Measurements from ENCODE around the gene NPAS3. TPM values are rescaled to one million over a fixed set of nuclear protein-coding genes. Genes with fewer than 3 reads are reported as not detected.

The NPAS3 gene
- total RNA-seq, 1 experiment from 2014 or later, result not detected

DNA sequence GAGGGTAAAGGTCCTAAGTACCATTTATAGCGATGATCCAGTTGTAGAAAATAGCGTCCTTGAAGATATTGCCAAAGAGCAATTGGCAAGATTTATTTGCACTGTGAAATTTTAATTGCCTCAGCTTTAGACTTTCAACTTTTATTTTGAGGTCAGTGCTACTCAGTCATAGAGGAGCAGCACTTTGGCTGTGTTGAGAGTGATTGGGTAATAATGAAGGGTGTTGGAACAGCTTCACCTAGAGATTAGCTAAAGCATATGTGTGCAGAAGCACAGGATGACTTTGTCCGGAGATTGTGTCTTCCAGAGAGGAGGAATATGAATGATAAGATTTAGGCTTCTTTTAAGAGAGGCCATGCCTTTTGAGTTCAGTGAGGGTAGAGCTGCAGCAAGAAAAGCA is 164.8 kb downstream of the NPAS3 start:
- DNase-seq (ENCODE audit: low read depth, low spot score) (no peak), ATAC-seq (no peak)
- Histone ChIP-seq H3K9me2 (ENCODE audit: insufficient read depth) (no peaks in the 10 kb centered on the region), H3K4me3 (replicated peaks in 1 of 2; ENCODE audit: low read depth in 1 of 2, low read length in 2 of 2) (no peak overlapping the region), H3K4me2 (ENCODE audit: low read length) (no peak overlapping the region), H3K27ac (ENCODE audit: low read depth, low read length) (no peak overlapping the region), H3K9ac (ENCODE audit: low read length) (no peak overlapping the region), H3K27me3 (ENCODE audit: insufficient read depth, low read length) (no peaks in the 10 kb centered on the region), H4K20me1 (ENCODE audit: insufficient read depth) (no peaks in the 10 kb centered on the region), H3K79me2 (ENCODE audit: insufficient read depth, low read length) (no peaks in the 10 kb centered on the region), H3K9me3 (ENCODE audit: control insufficient read depth in 1 of 2, insufficient read depth in 1 of 2, low read depth in 1 of 2, low read length in 2 of 2) (no peaks in the 10 kb centered on the region; a peak in 2 of 4 replicates), H2AFZ (ENCODE audit: low read depth, low read length, poor library complexity, severe bottlenecking) (no peak overlapping the region), H3K36me3 (ENCODE audit: control insufficient read depth in 1 of 2, insufficient read depth in 2 of 2, low read length in 2 of 2) (no peaks in the 10 kb centered on the region), H3K4me1 (ENCODE audit: control insufficient read depth in 1 of 2, insufficient read depth in 2 of 2, low read length in 2 of 2) (no peaks in the 10 kb centered on the region)
- intact Hi-C loops (cut with micrococcal nuclease), result no loop called here
- BruUV-seq (replicated peaks), result no TSS peak
- ChIA-PET RAD21 (ENCODE audit: low non-redundant PET in 1 of 2, low total read pairs in 2 of 2, uncharacterized antibody in 2 of 2, unreplicated experiment in 2 of 2) (no interaction called here), CTCF (no interaction called here), POLR2A (no interaction called here)
- TF ChIP-seq EZH2phosphoT487 (IDR thresholded peaks at IDR 0.05; ENCODE audit: borderline replicate concordance) (no peak), YY1 (IDR thresholded peaks at IDR 0.05; ENCODE audit: extremely low read depth, insufficient replicate concordance, low read depth, low read length) (no peak), EZH2 (IDR thresholded peaks at IDR 0.05) (no peak), FOSL1 (IDR thresholded peaks at IDR 0.05; ENCODE audit: low read depth) (no peak)

DNA sequence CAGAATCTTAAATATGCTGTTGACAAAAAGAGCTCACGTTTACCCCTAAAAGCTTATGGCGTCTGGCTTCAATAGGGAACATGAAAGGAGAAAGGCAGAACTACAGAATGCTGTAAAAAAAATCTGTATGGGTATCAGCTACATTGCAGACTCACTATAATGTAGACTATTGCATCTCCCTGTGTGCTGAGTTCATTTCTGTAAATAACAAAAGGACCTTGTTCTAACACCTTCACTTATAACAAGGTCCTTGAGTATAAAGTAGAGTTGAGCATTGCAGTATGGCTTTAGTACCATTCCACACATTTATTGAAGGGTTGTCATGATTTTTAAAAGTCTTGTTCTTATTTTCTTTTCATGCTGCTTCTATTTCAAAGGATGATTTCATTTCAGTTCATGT is 165.3 kb downstream of the NPAS3 start:
- ATAC-seq (no peak), DNase-seq (ENCODE audit: low read depth, low spot score) (no peak)
- Histone ChIP-seq H3K9me3 (ENCODE audit: control insufficient read depth in 1 of 2, insufficient read depth in 1 of 2, low read depth in 1 of 2, low read length in 2 of 2) (no peaks in the 10 kb centered on the region; a peak in 2 of 4 replicates), H3K79me2 (ENCODE audit: insufficient read depth, low read length) (no peaks in the 10 kb centered on the region), H3K4me1 (ENCODE audit: control insufficient read depth in 1 of 2, insufficient read depth in 2 of 2, low read length in 2 of 2) (no peaks in the 10 kb centered on the region), H4K20me1 (ENCODE audit: insufficient read depth) (no peaks in the 10 kb centered on the region), H2AFZ (ENCODE audit: low read depth, low read length, poor library complexity, severe bottlenecking) (no peak overlapping the region), H3K4me2 (ENCODE audit: low read length) (no peak overlapping the region), H3K27ac (ENCODE audit: low read depth, low read length) (no peak overlapping the region), H3K9ac (ENCODE audit: low read length) (no peak overlapping the region), H3K9me2 (ENCODE audit: insufficient read depth) (no peaks in the 10 kb centered on the region), H3K27me3 (ENCODE audit: insufficient read depth, low read length) (no peaks in the 10 kb centered on the region), H3K36me3 (ENCODE audit: control insufficient read depth in 1 of 2, insufficient read depth in 2 of 2, low read length in 2 of 2) (no peaks in the 10 kb centered on the region), H3K4me3 (replicated peaks in 1 of 2; ENCODE audit: low read depth in 1 of 2, low read length in 2 of 2) (no peak overlapping the region)
- RAD21 ChIA-PET (ENCODE audit: low non-redundant PET in 1 of 2, low total read pairs in 2 of 2, uncharacterized antibody in 2 of 2, unreplicated experiment in 2 of 2), result no interaction called here
- POLR2A ChIA-PET, result no interaction called here
- no TSS peak for BruUV-seq (replicated peaks)
- CTCF ChIA-PET, result no interaction called here
- intact Hi-C loops (cut with micrococcal nuclease), result no loop called here
- TF ChIP-seq ZFX (IDR thresholded peaks at IDR 0.05), result no peak
- no peak for TF ChIP-seq FOSL1 (IDR thresholded peaks at IDR 0.05; ENCODE audit: low read depth)
- no peak for TF ChIP-seq SIN3A (IDR thresholded peaks at IDR 0.05; ENCODE audit: low read depth)
- TF ChIP-seq POLR2A (IDR thresholded peaks at IDR 0.05; ENCODE audit: borderline replicate concordance, extremely low read depth, insufficient read depth, insufficient read length), result no peak
- TF ChIP-seq RAD21 (IDR thresholded peaks at IDR 0.05; ENCODE audit: low read depth), result no peak
- TF ChIP-seq EGR1 (IDR thresholded peaks at IDR 0.05; ENCODE audit: low read depth), result no peak
- no peak for TF ChIP-seq JUND (IDR thresholded peaks at IDR 0.05)
- no peak for TF ChIP-seq TCF7L2 (IDR thresholded peaks at IDR 0.05; ENCODE audit: borderline replicate concordance, extremely low read depth, insufficient read depth, insufficient read length)
- TF ChIP-seq ZBTB33 (IDR thresholded peaks at IDR 0.05; ENCODE audit: extremely low read depth, insufficient replicate concordance, low read length), result no peak
- TF ChIP-seq, protein P1, sequence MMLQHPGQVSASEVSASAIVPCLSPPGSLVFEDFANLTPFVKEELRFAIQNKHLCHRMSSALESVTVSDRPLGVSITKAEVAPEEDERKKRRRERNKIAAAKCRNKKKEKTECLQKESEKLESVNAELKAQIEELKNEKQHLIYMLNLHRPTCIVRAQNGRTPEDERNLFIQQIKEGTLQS (IDR thresholded peaks at IDR 0.05), result no peak
- no peak for TF ChIP-seq SRF (IDR thresholded peaks at IDR 0.05; ENCODE audit: low read depth)
- no peak for TF ChIP-seq SP1 (IDR thresholded peaks at IDR 0.05; ENCODE audit: low read depth)
